ENCODE measurements around the gene PDE4B. TPM values are rescaled to one million over a fixed set of nuclear protein-coding genes. Genes with fewer than 3 reads are reported as not detected.

The PDE4B gene
- total RNA-seq, 2 donors from 2014 or later, result 4.3 to 18.0 TPM

DNA sequence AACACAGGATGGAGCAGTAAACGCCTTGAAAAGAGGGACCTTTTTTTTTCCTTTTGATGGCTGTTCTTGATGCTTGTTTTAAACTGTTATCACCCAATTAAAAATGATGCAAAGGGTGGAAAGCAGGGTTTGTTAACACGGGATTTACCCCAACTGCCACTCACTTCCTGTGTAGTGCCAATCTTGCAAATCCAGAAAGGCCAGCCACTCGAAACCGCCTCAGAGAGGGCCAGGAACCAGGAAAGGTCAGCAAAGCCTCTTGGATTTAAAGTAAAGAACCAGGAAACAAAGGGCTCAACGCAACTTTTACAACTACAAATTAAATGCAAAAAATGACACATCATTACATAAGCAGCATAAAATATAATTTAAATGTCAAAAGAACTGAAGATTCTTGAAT lies 347.4 kb downstream of the PDE4B start:
- H3K4me1 ChIP-seq (ENCODE audit: control insufficient read depth, insufficient read depth, low read length), result no peaks in the 10 kb centered on the region
- H3K36me3 ChIP-seq (ENCODE audit: control insufficient read depth, insufficient read depth, low read length), result no peaks in the 10 kb centered on the region
- no peaks in the 10 kb centered on the region for H3K9me3 ChIP-seq (ENCODE audit: control insufficient read depth, low read length)
- Mint-ChIP-seq H3K36me3 (ENCODE audit: low read depth) (no peaks in the 10 kb centered on the region), H3K27me3 (ENCODE audit: insufficient read depth) (no peaks in the 10 kb centered on the region), H3K27ac (no peak overlapping the region), H3K9me3 (no peaks in the 10 kb centered on the region), H3K4me1 (no peaks in the 10 kb centered on the region), H3K4me3 (no peak overlapping the region)
- no peak overlapping the region for H3K27ac ChIP-seq (ENCODE audit: low read depth, low read length)
- TF ChIP-seq, protein P1, sequence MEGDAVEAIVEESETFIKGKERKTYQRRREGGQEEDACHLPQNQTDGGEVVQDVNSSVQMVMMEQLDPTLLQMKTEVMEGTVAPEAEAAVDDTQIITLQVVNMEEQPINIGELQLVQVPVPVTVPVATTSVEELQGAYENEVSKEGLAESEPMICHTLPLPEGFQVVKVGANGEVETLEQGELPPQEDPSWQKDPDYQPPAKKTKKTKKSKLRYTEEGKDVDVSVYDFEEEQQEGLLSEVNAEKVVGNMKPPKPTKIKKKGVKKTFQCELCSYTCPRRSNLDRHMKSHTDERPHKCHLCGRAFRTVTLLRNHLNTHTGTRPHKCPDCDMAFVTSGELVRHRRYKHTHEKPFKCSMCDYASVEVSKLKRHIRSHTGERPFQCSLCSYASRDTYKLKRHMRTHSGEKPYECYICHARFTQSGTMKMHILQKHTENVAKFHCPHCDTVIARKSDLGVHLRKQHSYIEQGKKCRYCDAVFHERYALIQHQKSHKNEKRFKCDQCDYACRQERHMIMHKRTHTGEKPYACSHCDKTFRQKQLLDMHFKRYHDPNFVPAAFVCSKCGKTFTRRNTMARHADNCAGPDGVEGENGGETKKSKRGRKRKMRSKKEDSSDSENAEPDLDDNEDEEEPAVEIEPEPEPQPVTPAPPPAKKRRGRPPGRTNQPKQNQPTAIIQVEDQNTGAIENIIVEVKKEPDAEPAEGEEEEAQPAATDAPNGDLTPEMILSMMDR (conservative IDR thresholded peaks at IDR 0.05), result no peak
- no peak overlapping the region for H3K9ac ChIP-seq (ENCODE audit: extremely low read depth, low read length, poor library complexity, severe bottlenecking)
- WGBS, 2 experiments (ENCODE audit: insufficient coverage in 1 of 2, insufficient read length in 1 of 2), result 83 to 89% methylated on average over 1 to 5 of the region's 5 CpGs
- no peak for DNase-seq
- H3K4me3 ChIP-seq (ENCODE audit: low read length), result no peak overlapping the region
- H3K27me3 ChIP-seq (ENCODE audit: control insufficient read depth, insufficient read depth, low read length, poor library complexity, severe bottlenecking), result no peaks in the 10 kb centered on the region

DNA sequence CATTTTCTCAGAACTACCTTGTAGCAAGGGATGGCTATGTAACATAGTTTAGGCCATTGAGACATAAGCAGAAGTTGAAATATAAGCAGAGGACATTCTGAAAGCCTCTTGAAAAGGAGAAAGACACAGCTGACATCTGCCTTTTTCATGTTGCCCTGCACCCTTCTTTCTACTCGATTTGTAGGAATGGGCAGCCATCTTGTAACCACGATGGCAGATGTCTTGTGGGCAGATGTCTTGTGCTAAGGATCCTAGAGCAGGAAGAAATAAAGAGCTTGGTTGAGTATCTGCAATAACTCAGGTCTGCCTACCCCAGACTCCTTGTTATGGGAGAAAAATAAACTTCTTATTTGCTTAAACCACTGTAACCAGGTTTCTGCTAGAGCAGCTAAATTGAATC lies 351.0 kb downstream of the PDE4B start:
- H3K4me1 Mint-ChIP-seq, result no peaks in the 10 kb centered on the region
- Histone ChIP-seq H3K4me1 (ENCODE audit: control insufficient read depth, insufficient read depth, low read length) (no peaks in the 10 kb centered on the region), H3K9me3 (ENCODE audit: control insufficient read depth, low read length) (no peaks in the 10 kb centered on the region), H3K9ac (ENCODE audit: extremely low read depth, low read length, poor library complexity, severe bottlenecking) (no peak overlapping the region), H3K27ac (ENCODE audit: low read depth, low read length) (no peak overlapping the region), H3K4me3 (ENCODE audit: low read length) (no peak overlapping the region), H3K27me3 (ENCODE audit: control insufficient read depth, insufficient read depth, low read length, poor library complexity, severe bottlenecking) (no peaks in the 10 kb centered on the region), H3K36me3 (ENCODE audit: control insufficient read depth, insufficient read depth, low read length) (no peaks in the 10 kb centered on the region)
- no peaks in the 10 kb centered on the region for H3K36me3 Mint-ChIP-seq (ENCODE audit: low read depth)
- DNase-seq, result no peak
- no peaks in the 10 kb centered on the region for H3K27me3 Mint-ChIP-seq (ENCODE audit: insufficient read depth)
- H3K9me3 Mint-ChIP-seq, result no peaks in the 10 kb centered on the region
- TF ChIP-seq, protein P1 (conservative IDR thresholded peaks at IDR 0.05), result no peak
- H3K27ac Mint-ChIP-seq, result no peak overlapping the region
- 44 to 50% methylated on average over 2 of the region's 2 CpGs for WGBS, 2 experiments (ENCODE audit: insufficient coverage in 1 of 2, insufficient read length in 1 of 2)
- H3K4me3 Mint-ChIP-seq, result no peak overlapping the region

DNA sequence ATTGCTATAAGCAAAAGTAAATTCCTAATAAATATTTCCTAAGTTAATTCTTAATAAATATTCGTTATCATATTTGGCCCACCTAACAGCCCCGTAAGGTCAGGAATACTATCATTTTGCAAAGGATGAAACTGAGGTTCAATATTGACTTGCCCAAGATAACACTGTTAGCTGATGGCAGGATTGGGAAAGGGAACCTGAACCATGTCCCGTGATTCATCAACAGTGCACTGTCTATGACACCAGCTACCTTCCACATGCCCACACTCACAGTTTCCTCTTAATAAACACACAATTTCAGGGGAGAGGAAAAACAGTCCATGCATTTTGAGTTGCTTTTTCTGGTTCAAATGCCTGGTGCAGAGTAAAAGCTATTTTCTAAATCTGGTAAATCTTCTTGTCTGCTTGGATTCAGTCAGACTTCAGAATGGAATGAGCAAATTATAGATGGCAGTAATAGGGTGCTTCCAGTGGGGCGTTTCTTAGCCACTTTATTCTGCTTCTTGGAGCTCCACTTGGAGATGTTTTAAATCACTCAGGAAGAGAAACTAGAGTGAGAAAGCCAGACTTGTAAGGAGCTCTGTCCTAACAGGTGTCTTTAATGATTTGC lies 354.6 kb downstream of the PDE4B start:
- no peaks in the 10 kb centered on the region for H3K9me3 Mint-ChIP-seq
- H3K9me3 ChIP-seq (ENCODE audit: control insufficient read depth, low read length), result no peaks in the 10 kb centered on the region
- no peaks in the 10 kb centered on the region for H3K27me3 Mint-ChIP-seq (ENCODE audit: insufficient read depth)
- H3K4me3 Mint-ChIP-seq, result no peak overlapping the region
- TF ChIP-seq, protein P1 (conservative IDR thresholded peaks at IDR 0.05), result no peak
- H3K4me1 Mint-ChIP-seq, result no peaks in the 10 kb centered on the region
- H3K27ac ChIP-seq (ENCODE audit: low read depth, low read length), result no peak overlapping the region
- no peaks in the 10 kb centered on the region for H3K36me3 ChIP-seq (ENCODE audit: control insufficient read depth, insufficient read depth, low read length)
- no peak overlapping the region for H3K9ac ChIP-seq (ENCODE audit: extremely low read depth, low read length, poor library complexity, severe bottlenecking)
- no peaks in the 10 kb centered on the region for H3K36me3 Mint-ChIP-seq (ENCODE audit: low read depth)
- no peak overlapping the region for H3K4me3 ChIP-seq (ENCODE audit: low read length)
- 92 to 100% methylated on average over 1 to 4 of the region's 4 CpGs for WGBS, 2 experiments (ENCODE audit: insufficient coverage in 1 of 2, insufficient read length in 1 of 2)
- no peaks in the 10 kb centered on the region for H3K4me1 ChIP-seq (ENCODE audit: control insufficient read depth, insufficient read depth, low read length)
- H3K27me3 ChIP-seq (ENCODE audit: control insufficient read depth, insufficient read depth, low read length, poor library complexity, severe bottlenecking), result no peaks in the 10 kb centered on the region
- no peak for DNase-seq
- no peak overlapping the region for H3K27ac Mint-ChIP-seq

Data from endodermal cell (in vitro differentiated cells).